OCI-LY1 (cell line): Measurements from ENCODE around the gene SELENOT.

Experiments
- H2AFZ ChIP-seq: fragments of 200-600 bp; sonication (generic), shearing (Covaris generic); 2 replicates; pipeline ENCODE4 v1.6.0; 2014; ENCODE audit warnings: antibody characterized with exemption, mild to moderate bottlenecking, low read length
- H3F3A ChIP-seq: fragments of 200-600 bp; sonication (generic), shearing (Covaris generic); 2 replicates; pipeline ENCODE4 v1.6.0; 2014; ENCODE audit warnings: mild to moderate bottlenecking, antibody characterized with exemption, low read length, moderate library complexity; ENCODE audit not compliant: insufficient read depth
- H3K27ac ChIP-seq: fragments of 200-600 bp; sonication (generic); 2 replicates; pipeline ENCODE4 v1.5.1; 2014; ENCODE audit warnings: low read length, mixed run types, mild to moderate bottlenecking, low read depth; ENCODE audit not compliant: poor library complexity, severe bottlenecking
- H3K27me3 ChIP-seq: fragments of 200-600 bp; sonication (generic); 2 replicates; pipeline ENCODE4 v1.6.0; 2014; ENCODE audit warnings: antibody characterized with exemption, mild to moderate bottlenecking, low read length, moderate library complexity; ENCODE audit not compliant: insufficient read depth
- H3K36me3 ChIP-seq: fragments of 200-600 bp; sonication (generic); 2 replicates; pipeline ENCODE4 v1.6.1; 2014; ENCODE audit warnings: mild to moderate bottlenecking, antibody characterized with exemption, low read length, moderate library complexity, mixed read lengths; ENCODE audit not compliant: insufficient read depth
- H3K4me1 ChIP-seq: fragments of 200-600 bp; sonication (generic); 2 replicates; pipeline ENCODE4 v1.5.1; 2014; ENCODE audit warnings: mild to moderate bottlenecking, low read length, moderate library complexity; ENCODE audit not compliant: insufficient read depth, severe bottlenecking
- H3K4me2 ChIP-seq: fragments of 200-600 bp; sonication (generic), shearing (Covaris generic); 2 replicates; pipeline ENCODE4 v1.6.1; 2014; ENCODE audit warnings: low read length
- H3K4me3 ChIP-seq: fragments of 200-600 bp; sonication (generic); 2 replicates; pipeline ENCODE4 v1.5.1; 2014; ENCODE audit warnings: low read length, low read depth, mild to moderate bottlenecking, mixed read lengths; ENCODE audit not compliant: poor library complexity, severe bottlenecking
- H3K79me2 ChIP-seq: fragments of 200-600 bp; shearing (Covaris generic); 2 replicates; pipeline ENCODE4 v1.6.1; 2016; ENCODE audit warnings: mixed run types, low read length, mixed read lengths; ENCODE audit not compliant: insufficient read depth
- H3K9ac ChIP-seq: fragments of 200-600 bp; sonication (generic), shearing (Covaris generic); 2 replicates; pipeline ENCODE4 v1.6.1; 2014; ENCODE audit warnings: mild to moderate bottlenecking, low read length, mixed read lengths
- H3K9me2 ChIP-seq: fragments of 200-600 bp; sonication (generic), shearing (Covaris generic); 2 replicates; pipeline ENCODE4 v1.6.1; 2014; ENCODE audit warnings: low read depth, mild to moderate bottlenecking, low read length, mixed read lengths
- H3K9me3 ChIP-seq: fragments of 200-600 bp; shearing (Covaris generic); 2 replicates; pipeline ENCODE4 v1.6.1; 2014; ENCODE audit warnings: low read length, mixed read lengths
- H4K20me1 ChIP-seq: fragments of 200-600 bp; sonication (generic), shearing (Covaris generic); 2 replicates; pipeline ENCODE4 v1.6.0; 2016; ENCODE audit warnings: mild to moderate bottlenecking, low read length; ENCODE audit not compliant: insufficient read depth
- EZH2 ChIP-seq: fragments of 200-600 bp; sonication (generic), shearing (Covaris generic); IDR thresholded peaks from 2 replicates; pipeline ENCODE4 v1.8.0; 2017; ENCODE audit warnings: borderline replicate concordance, mixed run types, mild to moderate bottlenecking, antibody characterized with exemption, low read length, moderate library complexity, mixed read lengths
- TF ChIP-seq, protein P1 (sequence below): fragments of 200-600 bp; sonication (generic), shearing (Covaris generic); IDR thresholded peaks from 2 replicates; pipeline ENCODE4 v1.5.1; 2017; ENCODE audit warnings: mild to moderate bottlenecking, antibody characterized with exemption, low read length, moderate library complexity, mixed read lengths

SELENOT gene, protein sequence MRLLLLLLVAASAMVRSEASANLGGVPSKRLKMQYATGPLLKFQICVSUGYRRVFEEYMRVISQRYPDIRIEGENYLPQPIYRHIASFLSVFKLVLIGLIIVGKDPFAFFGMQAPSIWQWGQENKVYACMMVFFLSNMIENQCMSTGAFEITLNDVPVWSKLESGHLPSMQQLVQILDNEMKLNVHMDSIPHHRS

DNA sequence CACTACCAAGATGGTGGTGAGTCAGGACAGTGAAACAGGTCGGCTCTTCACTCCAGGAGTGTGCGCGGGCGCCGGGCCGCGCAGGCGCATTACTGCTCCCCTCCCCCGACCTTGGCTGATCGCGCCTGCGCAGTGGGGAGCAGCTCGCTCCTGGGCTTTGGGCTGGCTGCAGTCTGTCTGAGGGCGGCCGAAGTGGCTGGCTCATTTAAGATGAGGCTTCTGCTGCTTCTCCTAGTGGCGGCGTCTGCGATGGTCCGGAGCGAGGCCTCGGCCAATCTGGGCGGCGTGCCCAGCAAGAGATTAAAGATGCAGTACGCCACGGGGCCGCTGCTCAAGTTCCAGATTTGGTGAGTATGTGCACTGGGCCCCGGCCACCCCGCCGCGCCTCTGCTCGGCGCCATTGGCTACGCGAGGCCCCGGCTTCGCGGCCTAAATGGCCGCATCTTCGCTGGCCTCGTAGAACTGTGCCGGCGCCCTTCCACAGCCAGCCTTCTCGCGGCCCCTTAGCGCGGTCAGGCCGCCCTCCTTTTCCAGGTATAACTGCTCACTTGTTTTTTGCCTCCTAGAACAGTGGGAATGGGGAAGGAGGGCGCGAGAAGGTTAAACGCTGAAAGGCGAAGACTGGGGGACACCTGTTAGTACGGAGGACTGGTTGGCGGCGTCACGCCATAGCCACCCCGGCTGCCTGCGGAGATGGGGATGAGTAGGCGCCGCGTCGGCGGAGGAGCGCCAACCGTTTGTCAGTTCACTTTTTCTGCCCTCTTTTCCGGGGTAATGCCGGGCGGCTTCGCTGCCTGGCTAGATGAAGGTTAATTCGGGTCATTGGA, at the start of gene SELENOT:
SELENOT (plus strand) TSS at position 169 of the 827 bp plus-strand sequence; CDS start at position 211, 42 bp downstream.
- Histone ChIP-seq H3F3A (no peaks in the 10 kb centered on the region), H3K9ac (peak within 1 kb of the TSS; percentile 86), H3K4me3 (peak within 1 kb of the TSS; percentile 88), H3K9me2 (no peaks in the 10 kb centered on the region), H3K27ac (peak within 1 kb of the TSS; percentile 95), H2AFZ (no peak within 1 kb of the TSS), H3K79me2 (peaks cover 90% of the 10 kb centered on the region), H4K20me1 (no peaks in the 10 kb centered on the region), H3K27me3 (no peaks in the 10 kb centered on the region), H3K9me3 (no peaks in the 10 kb centered on the region), H3K4me1 (peaks cover 68% of the 10 kb centered on the region), H3K36me3 (peaks cover 41% of the 10 kb centered on the region), H3K4me2 (peak within 1 kb of the TSS; percentile 79)
- TF ChIP-seq EZH2: no peak
- TF ChIP-seq, protein P1, sequence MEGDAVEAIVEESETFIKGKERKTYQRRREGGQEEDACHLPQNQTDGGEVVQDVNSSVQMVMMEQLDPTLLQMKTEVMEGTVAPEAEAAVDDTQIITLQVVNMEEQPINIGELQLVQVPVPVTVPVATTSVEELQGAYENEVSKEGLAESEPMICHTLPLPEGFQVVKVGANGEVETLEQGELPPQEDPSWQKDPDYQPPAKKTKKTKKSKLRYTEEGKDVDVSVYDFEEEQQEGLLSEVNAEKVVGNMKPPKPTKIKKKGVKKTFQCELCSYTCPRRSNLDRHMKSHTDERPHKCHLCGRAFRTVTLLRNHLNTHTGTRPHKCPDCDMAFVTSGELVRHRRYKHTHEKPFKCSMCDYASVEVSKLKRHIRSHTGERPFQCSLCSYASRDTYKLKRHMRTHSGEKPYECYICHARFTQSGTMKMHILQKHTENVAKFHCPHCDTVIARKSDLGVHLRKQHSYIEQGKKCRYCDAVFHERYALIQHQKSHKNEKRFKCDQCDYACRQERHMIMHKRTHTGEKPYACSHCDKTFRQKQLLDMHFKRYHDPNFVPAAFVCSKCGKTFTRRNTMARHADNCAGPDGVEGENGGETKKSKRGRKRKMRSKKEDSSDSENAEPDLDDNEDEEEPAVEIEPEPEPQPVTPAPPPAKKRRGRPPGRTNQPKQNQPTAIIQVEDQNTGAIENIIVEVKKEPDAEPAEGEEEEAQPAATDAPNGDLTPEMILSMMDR: 0 out of 2 replicates have a peak, but pooled peaks have one; percentile 10

DNA sequence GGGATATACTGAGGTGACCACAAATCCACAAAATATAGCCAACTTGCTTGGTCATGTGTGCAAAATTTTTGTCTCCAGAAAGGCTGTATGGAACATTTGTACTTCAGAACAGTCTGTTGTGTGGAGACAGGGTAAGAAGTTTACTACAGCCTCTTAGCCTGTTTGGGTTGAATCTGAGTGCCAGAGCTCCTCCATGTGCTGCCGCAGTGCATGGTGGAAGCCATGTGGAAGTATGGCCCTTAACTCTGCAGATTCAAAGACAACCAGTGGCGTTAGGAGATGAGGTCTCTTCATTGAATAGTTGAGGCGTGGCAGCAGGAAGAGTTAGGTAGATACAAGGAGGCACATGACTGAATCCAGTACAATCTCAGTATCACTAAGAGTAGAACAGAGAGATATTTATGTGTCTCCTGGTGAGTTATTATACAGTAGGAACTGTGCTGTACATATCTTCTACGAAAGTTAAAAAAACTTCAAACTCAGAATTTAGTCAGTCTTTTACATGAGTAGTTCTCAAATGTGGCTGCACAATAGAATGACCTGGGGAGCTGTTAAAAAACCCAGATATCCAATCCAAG, 47.2 kb upstream of the SELENOT start:
- Histone ChIP-seq H3K9me3 (no peaks in the 10 kb centered on the region), H4K20me1 (no peaks in the 10 kb centered on the region), H3K79me2 (peaks cover 46% of the 10 kb centered on the region), H3K36me3 (peaks cover 89% of the 10 kb centered on the region), H3K4me3 (no peak overlapping the region), H3K9me2 (no peaks in the 10 kb centered on the region), H3K9ac (no peak overlapping the region), H3K27ac (no peak overlapping the region), H2AFZ (no peak overlapping the region), H3K4me1 (no peaks in the 10 kb centered on the region), H3K4me2 (no peak overlapping the region), H3F3A (no peaks in the 10 kb centered on the region), H3K27me3 (no peaks in the 10 kb centered on the region)
- TF ChIP-seq, protein P1: no peak
- TF ChIP-seq EZH2: no peak

DNA sequence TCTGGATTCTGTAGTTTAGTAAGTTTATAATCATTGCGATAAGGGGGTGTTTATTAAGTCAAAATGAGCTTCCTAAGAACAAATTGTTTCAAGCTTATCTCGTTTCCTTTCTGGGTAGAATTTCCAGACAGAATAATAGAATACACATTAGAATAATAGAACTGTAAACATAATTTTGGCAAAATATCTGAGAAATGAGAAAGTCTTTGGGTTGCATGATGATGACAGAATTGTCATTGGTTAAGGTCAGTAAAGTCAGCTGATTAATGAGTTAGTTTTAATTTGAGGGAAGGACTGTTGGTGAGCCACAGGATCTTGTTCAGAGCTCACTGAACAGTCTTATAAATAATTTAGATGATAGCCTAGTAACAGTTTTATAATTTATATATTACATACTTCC, 46.3 kb upstream of the SELENOT start:
- no peak overlapping the region for H3K9ac ChIP-seq
- no peaks in the 10 kb centered on the region for H3K27me3 ChIP-seq
- TF ChIP-seq EZH2: no peak
- TF ChIP-seq, protein P1: no peak
- no peaks in the 10 kb centered on the region for H3F3A ChIP-seq
- no peaks in the 10 kb centered on the region for H3K9me3 ChIP-seq
- no peaks in the 10 kb centered on the region for H4K20me1 ChIP-seq
- no peaks in the 10 kb centered on the region for H3K4me1 ChIP-seq
- H2AFZ ChIP-seq: no peak overlapping the region
- no peak overlapping the region for H3K27ac ChIP-seq
- H3K4me2 ChIP-seq: no peak overlapping the region
- H3K36me3 ChIP-seq: peaks cover 90% of the 10 kb centered on the region
- H3K79me2 ChIP-seq: peaks cover 38% of the 10 kb centered on the region
- H3K9me2 ChIP-seq: no peaks in the 10 kb centered on the region
- no peak overlapping the region for H3K4me3 ChIP-seq
